Testis (tissue), 2 donors: ENCODE measurements around the gene AURKA.

Experiments
- POLR2A ChIP-seq: fragments of 450-650 bp; IDR thresholded peaks from one replicate; pipeline ENCODE4 v1.6.1; 2017; ENCODE audit warnings: antibody characterized with exemption, mild to moderate bottlenecking, moderate library complexity
- TF ChIP-seq, protein P1 (sequence below), 3 experiments: fragments of 450-650 bp in 2 of 3; fragments of 200-600 bp in 1 of 3; sonication (generic) in 1 of 3; IDR thresholded peaks; one replicate each; pipeline ENCODE4 v1.5.1; 2016 to 2019; ENCODE audit warnings: antibody characterized with exemption in 3 of 3, mild to moderate bottlenecking in 2 of 3, moderate library complexity in 1 of 3

DNA sequence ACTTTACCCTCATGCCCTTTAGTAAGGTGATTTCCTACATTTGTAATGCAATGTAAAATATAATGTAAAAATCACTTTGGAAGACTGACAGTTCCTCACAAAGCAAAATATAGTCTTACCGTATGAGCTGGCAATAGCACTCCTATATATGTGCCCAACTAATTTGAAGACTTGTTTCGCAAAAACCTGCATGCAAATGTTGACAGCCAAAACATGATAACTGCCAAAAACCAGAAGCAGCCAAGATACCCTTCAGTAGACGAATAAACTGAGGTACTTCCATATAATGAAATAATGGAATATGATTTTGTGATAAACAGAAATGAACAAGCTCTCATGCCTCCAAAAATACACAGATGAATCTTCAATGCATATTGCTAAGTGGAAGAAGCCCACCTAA is 13.6 kb downstream of the AURKA start:
- no peak for TF ChIP-seq POLR2A
- TF ChIP-seq, protein P1, sequence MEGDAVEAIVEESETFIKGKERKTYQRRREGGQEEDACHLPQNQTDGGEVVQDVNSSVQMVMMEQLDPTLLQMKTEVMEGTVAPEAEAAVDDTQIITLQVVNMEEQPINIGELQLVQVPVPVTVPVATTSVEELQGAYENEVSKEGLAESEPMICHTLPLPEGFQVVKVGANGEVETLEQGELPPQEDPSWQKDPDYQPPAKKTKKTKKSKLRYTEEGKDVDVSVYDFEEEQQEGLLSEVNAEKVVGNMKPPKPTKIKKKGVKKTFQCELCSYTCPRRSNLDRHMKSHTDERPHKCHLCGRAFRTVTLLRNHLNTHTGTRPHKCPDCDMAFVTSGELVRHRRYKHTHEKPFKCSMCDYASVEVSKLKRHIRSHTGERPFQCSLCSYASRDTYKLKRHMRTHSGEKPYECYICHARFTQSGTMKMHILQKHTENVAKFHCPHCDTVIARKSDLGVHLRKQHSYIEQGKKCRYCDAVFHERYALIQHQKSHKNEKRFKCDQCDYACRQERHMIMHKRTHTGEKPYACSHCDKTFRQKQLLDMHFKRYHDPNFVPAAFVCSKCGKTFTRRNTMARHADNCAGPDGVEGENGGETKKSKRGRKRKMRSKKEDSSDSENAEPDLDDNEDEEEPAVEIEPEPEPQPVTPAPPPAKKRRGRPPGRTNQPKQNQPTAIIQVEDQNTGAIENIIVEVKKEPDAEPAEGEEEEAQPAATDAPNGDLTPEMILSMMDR (IDR thresholded peaks at IDR 0.05) = no peak
